Activated naive CD8-positive, alpha-beta T cell (primary cell): Measurements from ENCODE around the gene VWA5A.

Experiments
- H3K27ac Mint-ChIP-seq: one replicate; pipeline ENCODE4 v1.8.0; 2021; ENCODE audit warnings: mixed read lengths
- H3K27me3 Mint-ChIP-seq: one replicate; pipeline ENCODE4 v1.8.0; 2021; ENCODE audit warnings: mixed read lengths
- H3K36me3 Mint-ChIP-seq: one replicate; pipeline ENCODE4 v1.8.0; 2021; ENCODE audit warnings: mixed read lengths
- H3K4me1 Mint-ChIP-seq: one replicate; pipeline ENCODE4 v1.8.0; 2021; ENCODE audit warnings: low read depth, mixed read lengths
- H3K4me3 Mint-ChIP-seq: one replicate; pipeline ENCODE4 v1.8.0; 2021; ENCODE audit warnings: mild to moderate bottlenecking, mixed read lengths
- H3K9me3 Mint-ChIP-seq: one replicate; pipeline ENCODE4 v1.8.0; 2021; ENCODE audit warnings: low read depth, mixed read lengths

The VWA5A gene

DNA sequence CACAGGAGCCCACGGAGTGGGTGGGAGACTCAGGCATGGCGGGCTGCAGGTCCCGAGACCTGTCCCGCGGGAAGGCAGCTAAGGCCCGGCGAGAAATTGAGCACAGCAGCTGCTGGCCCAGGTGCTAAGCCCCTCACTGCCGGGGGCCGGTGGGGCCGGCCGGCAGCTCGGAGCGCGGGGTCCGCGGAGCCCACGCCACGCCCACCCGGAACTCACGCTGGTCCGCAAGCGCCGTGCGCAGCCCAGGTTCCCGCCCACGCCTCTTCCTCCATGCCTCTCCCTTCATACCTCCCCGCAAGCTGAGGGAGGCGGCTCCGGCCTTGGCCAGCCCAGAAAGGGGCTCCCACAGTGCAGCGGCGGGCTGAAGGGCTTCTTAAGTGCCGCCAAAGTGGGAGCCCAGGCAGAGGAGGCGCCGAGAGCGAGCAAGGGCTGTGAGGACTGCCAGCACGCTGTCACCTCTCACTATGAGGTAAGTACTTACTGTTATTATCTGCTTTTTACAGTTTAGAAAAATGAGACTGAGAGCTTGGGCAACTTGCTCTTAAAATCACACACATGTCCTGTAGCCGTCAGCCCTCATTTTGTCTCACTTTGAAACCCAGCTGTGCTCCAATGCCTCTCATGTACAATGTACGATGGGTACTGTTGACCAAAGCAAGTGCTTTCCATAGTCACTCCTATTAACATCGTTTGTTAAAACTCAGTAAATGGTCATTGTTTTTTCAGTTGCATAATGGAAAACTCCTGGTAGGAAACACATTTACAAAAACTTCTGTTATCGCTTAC, 55.7 kb downstream of the VWA5A start:
- Mint-ChIP-seq H3K27ac (no peak overlapping the region), H3K4me1 (no peaks in the 10 kb centered on the region), H3K36me3 (no peaks in the 10 kb centered on the region), H3K9me3 (no peaks in the 10 kb centered on the region), H3K27me3 (peaks cover 10% of the 10 kb centered on the region), H3K4me3 (no peak overlapping the region)

DNA sequence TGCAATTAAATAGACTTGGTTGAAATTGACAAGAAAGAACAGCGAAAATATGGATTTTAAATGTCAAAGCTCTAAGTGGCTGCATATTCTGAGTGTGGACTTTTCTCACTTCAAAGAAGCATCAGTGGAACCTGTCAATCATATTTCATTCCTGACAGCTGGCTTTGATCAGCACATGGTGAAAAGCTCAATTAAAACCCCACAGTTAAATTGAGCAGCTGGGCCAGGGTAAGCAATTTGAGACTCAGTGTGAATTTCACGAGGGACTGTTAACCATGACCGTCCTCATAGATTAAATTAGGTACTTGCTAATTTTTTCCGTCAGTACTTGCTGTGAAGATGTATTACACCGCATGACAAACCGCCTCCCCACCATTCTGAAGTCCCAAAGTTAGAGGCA, 56.9 kb downstream of the VWA5A start:
- Mint-ChIP-seq H3K27ac (no peak overlapping the region), H3K36me3 (no peaks in the 10 kb centered on the region), H3K4me1 (no peaks in the 10 kb centered on the region), H3K9me3 (no peaks in the 10 kb centered on the region), H3K27me3 (peaks cover 7% of the 10 kb centered on the region), H3K4me3 (no peak overlapping the region)

DNA sequence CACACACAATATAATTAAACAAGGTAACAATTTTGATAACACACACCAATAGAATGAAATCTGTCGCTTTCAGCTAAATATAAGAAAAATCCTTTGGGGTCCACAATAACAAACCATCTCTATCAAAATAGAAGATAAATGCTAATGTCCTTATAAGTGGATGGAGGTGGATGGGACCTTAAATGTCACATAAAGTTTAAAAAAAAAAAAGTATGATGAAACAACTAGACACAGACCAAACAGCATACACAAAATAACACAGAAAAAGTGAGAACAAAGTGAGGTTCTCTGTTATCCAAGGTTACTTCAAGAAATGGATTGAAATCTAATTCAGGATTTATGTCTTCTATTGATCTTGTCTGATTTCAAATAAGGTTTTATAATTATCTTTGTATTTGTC, 57.3 kb downstream of the VWA5A start:
- H3K27ac Mint-ChIP-seq, result no peak overlapping the region
- no peaks in the 10 kb centered on the region for H3K36me3 Mint-ChIP-seq
- no peak overlapping the region for H3K4me3 Mint-ChIP-seq
- peaks cover 3% of the 10 kb centered on the region for H3K27me3 Mint-ChIP-seq
- no peaks in the 10 kb centered on the region for H3K9me3 Mint-ChIP-seq
- no peaks in the 10 kb centered on the region for H3K4me1 Mint-ChIP-seq

DNA sequence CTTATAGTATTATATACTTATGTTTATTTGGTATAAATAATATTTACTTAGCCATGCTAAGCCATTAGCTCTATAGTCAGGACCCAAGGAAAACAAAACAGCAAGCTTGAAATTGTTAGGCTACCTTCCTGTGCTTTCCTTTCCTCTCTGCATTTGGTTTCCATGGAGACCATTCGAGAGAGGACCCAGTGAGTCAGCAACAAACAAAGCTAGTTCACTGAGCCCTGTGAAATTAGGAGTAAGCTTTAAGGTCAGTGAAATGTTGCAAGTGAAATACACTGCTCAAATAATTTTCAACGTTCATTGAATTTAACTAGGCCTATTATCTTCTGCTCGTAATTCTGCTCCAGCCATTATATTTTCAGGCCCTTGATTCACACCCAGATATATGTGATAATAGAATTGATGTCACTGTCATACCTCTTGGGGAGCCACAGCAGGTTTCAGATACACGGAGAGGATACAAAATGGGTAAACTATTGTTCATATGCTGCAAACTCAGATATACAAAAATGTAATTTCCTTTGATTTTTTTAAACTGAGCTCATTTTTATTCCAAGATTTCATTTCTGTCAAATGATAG, 58.8 kb downstream of the VWA5A start:
- H3K36me3 Mint-ChIP-seq, result no peaks in the 10 kb centered on the region
- no peaks in the 10 kb centered on the region for H3K9me3 Mint-ChIP-seq
- no peaks in the 10 kb centered on the region for H3K4me1 Mint-ChIP-seq
- H3K27ac Mint-ChIP-seq, result no peak overlapping the region
- no peak overlapping the region for H3K4me3 Mint-ChIP-seq
- peaks cover 3% of the 10 kb centered on the region for H3K27me3 Mint-ChIP-seq

DNA sequence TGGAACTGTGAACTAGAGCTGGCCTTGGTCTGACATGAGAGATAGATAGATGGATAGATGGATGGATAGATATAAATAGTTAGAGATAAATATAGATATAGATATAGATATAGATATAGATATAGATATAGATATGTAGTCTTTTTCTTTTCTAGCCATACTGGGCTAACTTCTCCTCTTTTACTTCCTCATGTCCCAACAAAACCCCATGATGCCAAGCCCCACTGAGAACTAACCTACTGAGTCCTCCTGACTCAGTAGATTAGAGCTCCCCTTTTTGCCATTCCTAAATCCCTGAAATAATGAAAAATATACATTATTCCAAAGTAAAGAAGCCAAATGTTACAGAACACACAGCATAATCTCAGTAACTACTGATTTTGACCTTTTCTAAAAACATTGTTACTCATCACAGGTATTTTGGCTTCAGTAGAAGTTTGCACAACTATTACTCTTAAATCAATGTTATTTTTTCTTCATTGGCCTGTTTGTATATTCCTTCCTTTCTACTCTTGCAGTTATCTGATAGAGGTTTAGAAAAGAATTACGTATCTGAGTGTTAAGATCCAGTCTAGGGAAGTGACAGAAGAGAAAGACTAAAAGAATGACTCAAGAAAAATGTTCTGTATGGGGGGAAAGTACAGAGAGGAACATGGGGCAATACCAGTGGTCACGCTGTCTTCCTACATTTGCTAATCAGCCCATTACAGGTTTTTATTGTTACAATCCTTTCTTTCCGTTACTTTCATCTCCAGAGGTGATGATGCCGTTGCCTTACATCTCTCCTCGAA, 61.9 kb downstream of the VWA5A start:
- Mint-ChIP-seq H3K36me3 (no peaks in the 10 kb centered on the region), H3K4me3 (no peak overlapping the region), H3K4me1 (no peaks in the 10 kb centered on the region), H3K27ac (no peak overlapping the region), H3K27me3 (no peaks in the 10 kb centered on the region), H3K9me3 (no peaks in the 10 kb centered on the region)

DNA sequence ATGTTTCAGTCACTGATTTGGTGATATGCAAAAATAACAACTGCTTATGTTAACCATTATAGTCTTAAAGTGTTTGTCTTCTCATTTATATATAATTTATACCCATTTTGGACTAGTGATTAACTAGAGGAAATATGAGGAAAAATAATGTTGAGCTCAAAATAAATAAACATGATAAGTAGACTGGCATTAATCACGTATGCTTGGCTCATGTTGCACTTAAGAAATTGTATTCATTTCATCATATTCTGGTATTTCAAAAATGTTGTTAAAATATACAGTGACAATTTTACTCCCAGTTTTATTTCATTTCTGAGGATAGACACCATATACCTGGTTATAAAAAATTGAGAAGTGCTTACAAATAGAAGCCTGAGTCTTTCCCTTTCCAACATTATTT, 64.1 kb downstream of the VWA5A start:
- Mint-ChIP-seq H3K36me3 (no peaks in the 10 kb centered on the region), H3K4me3 (no peak overlapping the region), H3K9me3 (no peaks in the 10 kb centered on the region), H3K27ac (no peak overlapping the region), H3K27me3 (no peaks in the 10 kb centered on the region), H3K4me1 (no peaks in the 10 kb centered on the region)

DNA sequence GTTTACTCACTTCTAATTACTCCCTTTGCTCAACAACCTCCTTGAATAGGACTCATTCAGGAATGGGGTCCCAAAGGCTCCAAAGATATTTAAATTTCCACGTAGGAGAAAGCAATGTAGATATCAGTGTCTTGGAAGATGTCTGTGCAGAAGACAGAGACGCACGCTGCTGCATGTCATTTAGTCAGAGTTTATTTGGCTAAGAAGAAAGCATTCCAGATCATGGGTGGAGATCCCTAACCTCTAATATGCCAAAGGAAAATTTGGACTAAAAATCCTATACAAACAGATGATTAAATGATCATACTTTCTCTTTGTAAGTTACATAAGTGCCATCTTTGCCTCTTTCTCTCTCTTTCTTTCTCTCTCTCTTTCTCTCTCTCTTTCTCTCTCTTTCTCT, 67.8 kb downstream of the VWA5A start, which contains the start of gene OR10D3:
TSS of gene OR10D3 (plus strand) at position 278 of the 400 bp plus-strand sequence. CDS start 1,925 bp downstream, outside the sequence.
- no peaks in the 10 kb centered on the region for H3K36me3 Mint-ChIP-seq
- H3K27ac Mint-ChIP-seq, result no peak within 1 kb of the TSS
- H3K9me3 Mint-ChIP-seq, result no peaks in the 10 kb centered on the region
- no peak within 1 kb of the TSS for H3K4me3 Mint-ChIP-seq
- no peaks in the 10 kb centered on the region for H3K4me1 Mint-ChIP-seq
- H3K27me3 Mint-ChIP-seq, result peaks cover 4% of the 10 kb centered on the region

DNA sequence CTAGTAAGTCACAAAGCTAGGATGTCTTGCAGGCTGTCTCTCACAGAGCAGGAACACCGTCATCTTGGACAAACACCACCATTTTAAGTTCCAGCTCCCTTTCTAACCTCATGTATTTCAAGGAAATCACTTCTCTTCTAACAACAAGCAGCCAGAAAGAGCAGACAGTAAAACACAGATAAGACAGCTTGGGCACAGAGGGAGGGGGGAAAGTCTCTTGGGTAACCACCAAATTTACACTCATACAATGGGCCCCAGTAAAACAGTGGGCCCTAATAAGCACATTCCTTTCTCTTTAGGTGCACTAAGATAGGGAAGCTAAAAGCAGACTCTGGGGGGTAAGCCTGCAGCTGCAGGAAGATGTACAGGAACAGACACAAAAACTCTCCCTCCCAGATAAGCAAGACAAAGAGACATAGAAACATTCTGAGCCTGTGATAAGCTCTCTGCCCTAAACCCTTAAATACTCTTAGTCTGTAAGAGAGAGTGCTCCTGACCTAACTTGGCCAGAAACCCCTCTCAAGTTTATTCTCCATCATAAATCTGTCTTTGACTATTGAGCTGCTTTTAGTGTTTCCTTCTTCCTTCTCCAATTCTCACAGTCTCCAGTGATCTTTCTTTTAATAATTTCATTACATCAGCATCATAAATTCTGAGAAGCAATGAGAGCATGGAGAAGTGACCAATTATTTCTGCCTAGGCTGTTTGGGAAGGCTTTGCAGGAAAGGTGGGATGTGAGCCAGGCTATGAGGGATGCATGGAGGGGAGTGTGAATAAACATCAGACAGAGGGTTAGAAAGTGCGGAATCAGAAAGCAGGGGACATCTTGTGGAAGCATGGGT, 75.3 kb downstream of the VWA5A start:
- H3K4me1 Mint-ChIP-seq, result no peaks in the 10 kb centered on the region
- no peaks in the 10 kb centered on the region for H3K9me3 Mint-ChIP-seq
- H3K27ac Mint-ChIP-seq, result no peak overlapping the region
- no peak overlapping the region for H3K4me3 Mint-ChIP-seq
- H3K27me3 Mint-ChIP-seq, result peaks cover 7% of the 10 kb centered on the region
- H3K36me3 Mint-ChIP-seq, result no peaks in the 10 kb centered on the region

DNA sequence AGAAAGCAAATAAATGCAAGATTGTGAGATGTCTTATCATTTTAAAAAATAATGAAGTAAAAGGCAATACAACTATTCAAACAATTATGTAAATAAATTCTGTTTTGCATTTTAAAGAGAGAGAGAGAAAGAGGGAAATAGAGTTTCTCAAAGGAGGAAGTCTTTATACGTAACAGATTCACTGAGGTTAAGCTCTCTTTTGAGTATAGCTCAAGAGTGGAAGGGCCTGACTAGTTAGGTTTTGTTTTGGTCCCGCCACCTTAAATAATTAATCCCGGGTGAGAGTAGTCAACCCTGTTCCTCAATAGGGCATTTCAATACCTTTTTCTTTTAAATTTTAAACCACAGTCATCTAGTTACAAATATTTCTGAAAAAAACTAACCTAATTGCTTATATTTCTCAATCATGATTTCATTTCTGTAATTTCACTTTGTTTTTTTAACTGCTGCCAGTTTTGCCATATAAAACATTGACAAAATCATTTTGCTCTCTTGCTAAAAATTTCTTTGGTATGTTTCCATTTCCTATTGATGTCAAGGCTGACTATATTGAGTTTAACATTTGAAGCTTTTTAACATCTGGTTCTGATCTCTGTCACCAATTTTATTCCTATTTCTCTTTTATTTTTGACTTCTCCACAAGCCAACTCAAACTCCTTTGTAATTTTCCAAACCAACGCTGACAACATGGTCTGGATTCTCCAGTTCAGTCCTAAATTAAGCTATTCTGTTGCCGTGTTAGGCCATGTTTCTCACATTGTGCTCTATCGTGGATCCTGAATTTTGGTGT, 78.2 kb downstream of the VWA5A start:
- Mint-ChIP-seq H3K27ac (no peak overlapping the region), H3K4me3 (no peak overlapping the region), H3K4me1 (no peaks in the 10 kb centered on the region), H3K27me3 (peaks cover 4% of the 10 kb centered on the region), H3K36me3 (no peaks in the 10 kb centered on the region), H3K9me3 (no peaks in the 10 kb centered on the region)

DNA sequence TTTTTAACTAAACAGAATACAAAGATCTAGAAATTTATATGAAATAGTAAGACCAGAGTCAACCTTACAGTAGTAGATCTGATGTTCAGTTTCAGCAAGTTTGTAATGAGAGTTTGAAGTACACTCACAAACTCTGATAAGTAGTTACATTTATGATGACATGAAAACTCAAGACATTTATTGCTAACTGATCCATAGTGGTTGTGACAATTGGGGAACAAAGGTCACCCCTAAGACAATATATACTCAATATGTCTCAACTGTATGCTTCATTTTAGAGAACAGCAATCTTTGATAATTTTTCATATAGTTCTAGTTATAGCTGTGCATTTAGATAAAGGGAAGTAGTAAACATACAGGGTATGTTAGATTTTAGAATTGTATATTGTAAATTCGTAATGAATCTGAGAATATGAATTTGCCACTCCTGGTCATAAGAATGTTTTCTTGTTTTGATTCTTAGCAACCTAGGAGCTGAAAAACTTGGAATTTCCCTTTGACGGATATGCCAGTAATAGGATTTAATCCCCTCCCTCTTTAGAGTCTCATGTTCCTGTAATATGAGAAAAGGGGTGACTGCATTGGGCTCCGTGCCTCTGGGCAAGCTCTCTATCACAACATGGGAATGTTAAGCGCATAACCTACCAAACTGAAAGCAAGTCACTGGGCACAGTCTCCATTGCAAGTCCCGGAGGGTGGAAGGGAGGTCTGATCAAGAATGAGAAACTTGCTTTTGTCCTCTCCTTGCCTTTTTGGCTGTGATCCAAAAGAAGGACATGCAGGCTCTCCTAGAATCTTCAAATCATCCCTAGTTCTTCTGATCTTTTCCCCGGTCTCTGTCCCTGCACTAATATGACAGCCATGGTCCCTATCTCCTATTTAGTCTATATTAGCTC, 79.3 kb downstream of the VWA5A start:
- Mint-ChIP-seq H3K9me3 (no peaks in the 10 kb centered on the region), H3K27me3 (peaks cover 4% of the 10 kb centered on the region), H3K4me1 (no peaks in the 10 kb centered on the region), H3K36me3 (no peaks in the 10 kb centered on the region), H3K27ac (no peak overlapping the region), H3K4me3 (no peak overlapping the region)

DNA sequence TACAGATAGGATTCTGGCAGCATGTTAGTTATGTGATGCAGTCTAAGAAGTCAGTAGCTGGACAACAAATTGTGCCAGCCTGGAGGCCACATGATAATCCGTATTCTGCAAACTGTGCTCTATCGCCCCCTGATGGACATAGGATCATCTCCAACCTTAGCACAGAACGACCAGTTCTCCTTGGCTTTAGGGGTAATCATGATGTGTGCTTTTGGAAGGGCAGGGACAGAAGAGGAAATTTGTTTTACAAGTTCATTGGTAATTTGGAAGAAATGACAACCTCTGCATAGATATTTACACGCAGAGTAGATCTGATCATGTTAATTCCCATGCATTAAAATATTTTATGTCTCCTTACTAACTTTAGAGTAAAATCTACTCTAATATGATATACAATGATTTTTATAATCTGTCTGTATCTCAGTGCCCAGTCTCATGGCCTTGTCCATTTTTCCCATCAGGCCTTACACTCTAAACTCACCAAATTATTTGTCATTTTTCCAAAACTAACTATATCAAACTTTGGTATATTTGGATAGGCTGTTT, 80.0 kb downstream of the VWA5A start:
- Mint-ChIP-seq H3K4me1 (no peaks in the 10 kb centered on the region), H3K9me3 (no peaks in the 10 kb centered on the region), H3K27me3 (peaks cover 4% of the 10 kb centered on the region), H3K27ac (no peak overlapping the region), H3K4me3 (no peak overlapping the region), H3K36me3 (no peaks in the 10 kb centered on the region)
